ENCODE results near the gene ASIC3.

ASIC3 gene

DNA sequence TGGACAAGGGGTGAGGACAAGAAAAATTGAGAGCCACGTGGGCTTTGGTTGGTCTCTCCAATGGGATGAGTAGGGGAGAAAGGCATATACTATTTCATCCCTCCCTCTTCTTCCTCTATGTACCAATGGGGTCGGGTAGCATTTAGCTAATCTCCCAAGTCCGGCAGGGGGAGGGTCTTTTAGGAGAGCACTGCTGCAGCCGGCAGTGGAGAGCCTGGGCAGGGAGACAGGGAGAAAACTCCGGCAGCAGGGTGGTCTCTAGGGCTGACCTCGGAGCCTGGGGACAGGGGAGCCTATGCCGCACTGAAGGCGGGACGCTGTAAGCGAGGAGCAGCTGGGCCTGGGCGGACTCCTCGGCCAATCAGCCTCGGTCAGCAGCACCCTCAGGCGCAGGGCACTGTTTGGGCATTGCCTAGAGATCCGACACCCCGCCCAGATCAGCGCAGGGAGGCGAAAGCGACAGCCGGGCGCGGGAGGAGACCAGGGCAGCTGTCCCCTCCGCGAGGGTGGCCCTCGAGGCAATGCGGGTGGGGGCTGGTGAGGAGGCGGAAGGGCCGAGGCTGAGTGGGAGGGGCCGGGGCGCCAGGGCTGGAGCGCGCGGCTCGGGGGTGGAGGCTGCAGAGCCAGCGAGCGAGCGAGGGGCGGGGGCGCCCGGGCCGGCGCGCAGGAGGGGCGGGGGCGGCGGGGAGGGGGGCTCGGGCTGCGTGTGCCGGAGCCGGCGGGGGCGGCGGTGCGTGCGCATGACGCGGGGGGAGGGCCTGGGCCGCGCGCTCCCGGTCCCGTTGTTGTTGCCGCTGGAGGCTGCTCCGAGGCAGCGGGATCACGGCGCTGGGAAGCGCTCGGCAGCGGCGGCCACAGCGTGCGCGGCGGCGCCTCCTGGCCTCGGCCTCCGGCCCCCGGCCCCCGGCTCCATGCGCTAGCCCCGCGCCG is 37.6 kb downstream of the ASIC3 start, which contains the start of gene AGAP3:
AGAP3 (plus strand) TSS at position 785 of the 930 bp plus-strand sequence. CDS start 267 bp downstream, outside the sequence.
- peak; percentile 51 for DNase-seq (ENCODE audit: low read depth)

DNA sequence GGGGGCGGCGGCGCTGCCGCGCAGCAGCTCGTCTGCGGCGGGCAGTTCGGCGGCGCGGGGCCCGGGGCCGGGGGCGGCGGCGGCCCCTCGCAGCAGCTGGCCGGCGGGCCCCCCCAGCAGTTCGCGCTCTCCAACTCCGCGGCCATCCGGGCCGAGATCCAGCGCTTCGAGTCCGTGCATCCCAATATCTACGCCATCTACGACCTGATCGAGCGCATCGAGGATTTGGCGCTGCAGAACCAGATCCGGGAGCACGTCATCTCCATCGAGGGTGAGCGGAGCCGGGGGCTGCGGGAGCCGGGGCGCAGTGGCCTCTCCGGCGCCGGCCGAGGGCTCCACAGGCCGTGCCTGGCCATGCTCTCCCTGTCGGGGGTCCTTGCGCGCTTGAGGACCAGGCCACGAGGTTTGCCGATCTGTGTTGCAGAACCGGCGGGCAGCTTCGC is 38.5 kb downstream of the ASIC3 start:
- no peak for DNase-seq (ENCODE audit: low read depth)

DNA sequence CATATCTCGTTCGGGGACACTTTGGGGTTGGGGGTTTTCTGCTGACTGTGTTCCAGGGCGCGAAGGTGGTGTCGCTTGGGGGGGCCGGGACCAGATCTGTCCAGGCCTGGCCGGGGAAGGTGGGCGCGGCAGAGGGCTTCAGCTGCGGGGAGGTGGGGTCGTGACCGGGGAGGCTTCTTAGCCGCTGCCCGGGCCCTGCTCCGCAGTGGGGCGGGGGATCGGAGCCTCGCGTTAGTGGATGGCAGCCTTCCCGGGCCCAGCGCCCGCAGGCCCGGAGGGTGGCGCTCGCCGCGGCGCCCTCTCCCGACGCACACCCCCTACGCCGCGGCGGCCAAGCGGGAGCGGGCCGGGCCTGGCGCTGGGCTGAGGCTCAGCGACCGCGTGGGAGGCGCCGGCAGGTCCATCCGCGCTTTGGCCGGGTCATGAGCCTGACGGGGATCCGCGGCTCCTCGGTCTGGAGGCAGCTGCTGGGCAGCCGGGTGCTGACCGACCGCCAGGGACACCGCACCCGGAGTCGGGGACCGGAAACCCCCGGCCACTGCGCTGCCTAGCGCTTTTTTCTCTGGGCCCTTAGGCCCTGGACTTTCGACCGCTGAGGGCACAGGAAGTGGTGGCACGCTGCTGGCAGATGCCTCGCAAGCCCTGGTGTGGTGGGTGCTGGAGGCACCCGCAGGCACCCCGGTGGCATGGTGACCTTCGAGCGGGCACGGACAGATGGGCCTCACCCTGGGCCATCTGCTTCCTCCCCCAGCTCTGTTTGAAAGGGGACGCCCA is 39.1 kb downstream of the ASIC3 start:
- DNase-seq (ENCODE audit: low read depth) = no peak

DNA sequence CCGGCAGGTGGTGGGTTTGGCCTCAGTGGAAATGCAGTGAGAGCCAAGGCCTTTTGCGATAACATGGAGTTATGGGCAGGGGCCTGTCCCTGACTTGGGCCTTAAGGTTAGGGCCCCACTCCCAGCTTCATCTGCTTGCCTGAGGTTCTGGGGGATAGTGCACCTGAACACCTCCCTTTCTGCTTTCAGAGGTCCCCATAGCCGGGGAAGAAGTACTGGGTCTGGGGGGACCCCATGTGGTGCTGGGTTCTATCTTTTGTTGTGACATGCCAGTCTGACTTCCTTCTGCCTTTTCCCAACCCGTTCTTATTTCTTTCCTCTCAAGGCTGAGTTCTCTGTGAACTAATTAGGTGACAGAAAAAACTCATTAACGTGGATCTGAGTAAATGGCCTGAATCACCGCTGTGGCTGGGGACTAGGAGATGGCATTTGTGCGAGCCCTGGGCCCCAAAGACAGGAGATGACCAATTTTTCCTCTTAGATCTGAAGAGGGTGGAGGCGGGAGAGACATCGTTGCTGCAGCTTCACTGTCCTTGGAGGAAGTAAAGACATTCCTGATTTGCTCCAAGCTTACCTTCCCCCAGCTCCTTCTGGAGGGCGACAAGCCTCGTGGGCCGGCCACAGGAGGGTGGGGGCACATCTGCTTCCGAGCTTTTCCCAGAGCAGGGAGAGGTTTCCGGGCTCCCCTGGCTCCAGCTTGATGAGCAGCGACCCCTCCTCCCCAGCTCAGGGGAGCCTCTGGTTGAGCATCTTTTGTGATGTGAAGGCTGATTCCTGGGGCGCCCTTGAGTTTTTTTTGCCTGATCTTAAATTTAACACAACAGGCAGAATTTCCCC is 39.9 kb downstream of the ASIC3 start:
- no peak for DNase-seq (ENCODE audit: low read depth)

DNA sequence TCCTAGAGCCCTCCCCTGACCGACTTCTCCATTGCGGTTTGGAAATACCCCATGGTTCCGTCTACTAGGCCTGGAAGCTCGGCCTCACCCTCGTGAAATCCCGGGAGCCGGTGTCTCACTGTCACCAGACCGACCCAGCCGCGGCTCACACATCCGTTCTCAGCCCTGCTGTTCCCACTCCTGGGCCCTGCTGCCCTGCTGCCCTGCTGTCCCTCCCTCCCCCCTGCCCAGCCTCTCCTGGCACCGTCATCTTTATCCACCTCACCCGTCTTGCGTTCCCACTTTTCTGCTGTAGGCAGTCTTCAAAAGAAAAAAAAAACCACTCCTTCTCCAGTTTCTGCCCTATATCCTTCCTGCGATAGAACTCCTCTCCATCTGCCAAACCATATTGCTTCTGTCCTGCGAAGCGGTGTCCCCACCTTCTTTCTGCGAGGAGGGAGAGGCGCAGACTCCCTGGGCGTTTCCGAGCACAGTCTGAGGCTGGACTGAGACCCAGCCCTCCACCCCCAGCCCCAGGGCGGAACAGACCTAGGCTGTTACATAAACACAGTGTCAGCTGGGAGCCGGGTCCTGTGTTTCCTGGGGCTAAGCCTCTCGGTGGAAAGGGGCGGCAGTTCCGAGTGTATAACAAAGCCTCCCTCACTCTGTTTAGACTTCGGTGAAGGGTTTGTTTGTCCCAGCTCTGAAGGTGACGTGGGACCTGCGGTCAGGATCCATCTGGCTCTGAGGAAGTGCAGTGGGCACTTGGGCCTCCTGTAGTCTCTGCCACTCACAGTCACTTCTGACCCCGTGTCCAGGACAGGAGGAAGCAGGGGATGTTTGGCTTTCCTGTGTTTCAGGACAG is 40.7 kb downstream of the ASIC3 start:
- DNase-seq (ENCODE audit: low read depth) = no peak

DNA sequence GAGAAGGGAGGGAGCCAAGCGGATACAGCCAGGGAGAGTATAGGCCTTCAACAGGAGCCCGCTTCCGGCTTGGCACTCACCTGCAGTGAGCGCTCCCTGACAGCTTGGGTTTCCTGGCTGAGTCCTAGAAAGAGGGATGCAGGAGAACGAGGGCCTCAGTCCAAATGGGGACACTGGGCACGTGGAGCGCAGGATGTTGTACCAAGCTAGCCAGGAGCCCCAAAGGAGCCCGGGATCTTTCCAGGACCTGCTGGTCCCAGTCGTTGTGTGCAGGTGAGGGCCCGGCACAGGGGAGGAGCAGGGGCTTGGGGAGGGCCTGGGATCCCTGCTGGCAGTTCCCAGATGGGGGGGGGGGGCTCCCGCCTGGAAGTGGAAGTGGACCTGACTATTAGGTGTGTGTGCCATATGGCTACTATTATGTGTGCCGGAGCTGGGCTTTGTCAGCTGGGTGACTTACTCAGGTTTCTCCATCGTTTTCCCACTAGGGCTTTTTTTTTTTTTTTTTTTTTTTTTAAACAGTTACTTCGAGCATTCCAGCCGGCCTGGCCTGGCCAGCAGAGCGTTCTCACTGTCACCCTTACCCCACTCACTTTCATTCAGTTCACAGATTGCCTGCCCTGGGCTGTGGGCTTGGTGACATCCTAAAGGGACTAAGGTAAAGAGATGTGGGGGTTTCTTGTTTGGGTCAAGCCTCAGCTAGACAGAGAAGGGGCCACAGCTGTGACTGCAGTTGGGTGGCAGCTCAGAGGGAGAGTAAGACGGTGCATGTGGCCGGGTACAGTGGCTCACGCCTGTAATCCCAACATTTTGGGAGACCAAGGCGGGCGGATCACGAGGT is 41.8 kb downstream of the ASIC3 start:
- no peak for DNase-seq (ENCODE audit: low read depth)

DNA sequence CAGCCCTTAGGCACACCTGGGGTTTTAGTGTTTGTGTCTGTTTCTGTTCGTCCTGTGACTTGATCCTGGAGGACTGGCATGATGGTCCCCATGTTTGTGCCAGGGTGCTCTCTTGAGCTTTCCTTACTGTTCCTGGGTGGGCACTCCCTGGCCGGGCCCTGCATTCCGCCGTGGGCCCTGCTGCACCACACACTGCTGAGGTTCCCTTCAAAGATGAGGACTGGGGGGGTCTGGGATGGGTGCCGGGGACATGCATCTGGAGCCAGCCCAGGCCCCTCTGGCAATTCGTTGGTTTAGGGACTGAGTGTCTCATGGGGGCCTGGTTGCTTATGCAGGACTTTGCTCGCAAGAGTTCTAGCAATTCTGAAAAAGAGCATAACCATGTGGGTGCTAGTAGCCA is 42.7 kb downstream of the ASIC3 start:
- no peak for DNase-seq (ENCODE audit: low read depth)

DNA sequence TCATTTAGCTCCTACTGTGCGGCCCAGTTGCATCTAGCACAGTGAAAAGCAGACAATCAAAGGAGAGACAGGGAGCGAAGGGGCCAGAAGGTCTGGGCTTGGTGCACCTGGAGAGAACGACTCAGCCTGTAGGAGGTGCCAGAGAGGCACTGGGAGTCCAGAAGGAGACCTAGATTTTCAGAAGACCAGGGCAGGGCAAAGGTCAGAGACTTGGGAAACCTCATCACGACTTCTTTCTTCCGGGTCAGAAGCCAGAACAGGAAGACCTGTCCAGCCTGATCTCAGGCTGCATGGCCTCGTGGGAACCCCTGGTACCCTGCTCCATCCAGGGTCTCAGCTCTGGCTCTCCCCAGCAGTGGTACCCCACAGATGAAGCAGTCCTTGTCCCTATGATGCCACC is 43.1 kb downstream of the ASIC3 start:
- no peak for DNase-seq (ENCODE audit: low read depth)

DNA sequence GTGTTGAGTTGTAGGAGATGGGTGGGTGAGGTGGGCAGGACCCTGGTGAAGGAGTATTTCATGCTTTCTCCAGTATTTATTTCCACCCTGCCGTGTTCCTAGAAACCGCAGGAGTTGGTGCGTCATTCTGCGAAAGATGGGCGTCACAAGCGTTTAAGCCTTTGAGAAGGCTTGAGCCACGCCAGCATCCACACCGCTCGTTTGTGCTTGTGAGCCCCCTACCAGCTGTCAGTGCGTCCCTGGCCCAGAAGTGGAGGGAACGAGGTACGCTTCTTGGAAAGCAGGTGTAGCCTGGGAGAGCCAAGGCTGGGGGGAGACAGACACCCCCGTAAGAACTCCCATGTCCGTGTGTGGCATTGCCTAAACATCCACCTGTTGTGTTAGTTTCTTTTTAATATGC is 43.7 kb downstream of the ASIC3 start:
- no peak for DNase-seq (ENCODE audit: low read depth)

DNA sequence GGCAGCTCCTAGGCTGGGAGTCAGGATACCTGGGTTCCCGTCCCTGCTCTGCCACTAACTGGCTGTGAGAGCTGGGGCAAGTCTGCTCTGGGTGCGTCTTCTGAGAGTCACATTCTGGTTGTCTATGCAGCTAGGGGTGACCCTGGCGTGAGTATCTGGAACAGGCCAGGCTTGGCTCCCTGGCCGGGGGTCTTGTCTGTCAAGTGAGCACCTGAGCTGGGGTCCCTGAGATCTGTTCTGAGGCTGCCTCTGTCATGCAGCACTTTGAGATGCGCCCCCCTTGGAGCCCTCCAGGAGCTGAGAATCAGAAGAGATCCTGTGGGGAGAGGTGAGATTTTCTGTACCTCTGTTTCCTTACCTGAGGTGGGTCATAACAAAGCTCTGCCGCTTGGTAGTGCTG is 45.4 kb downstream of the ASIC3 start:
- no peak for DNase-seq (ENCODE audit: low read depth)

DNA sequence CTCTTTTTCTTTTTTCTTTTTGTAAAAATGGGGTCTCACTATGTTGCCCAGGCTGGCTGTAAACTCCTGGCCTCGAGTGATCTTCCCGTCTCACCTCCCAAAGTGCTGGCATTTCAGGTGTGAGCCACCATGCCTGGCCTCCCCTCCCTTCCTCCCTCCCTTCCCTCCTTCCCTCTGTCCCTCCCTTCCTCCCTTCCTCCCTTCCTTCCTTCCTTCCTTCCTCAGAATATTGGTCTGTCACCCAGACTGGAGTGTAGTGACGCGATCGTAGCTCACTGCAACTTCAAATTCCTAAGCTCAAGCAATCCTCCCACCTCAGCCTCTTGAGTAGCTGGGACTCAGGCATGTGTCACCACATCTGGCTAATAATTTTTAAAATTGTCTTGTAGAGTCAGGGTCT is 46.3 kb downstream of the ASIC3 start:
- DNase-seq (ENCODE audit: low read depth) = no peak

DNA sequence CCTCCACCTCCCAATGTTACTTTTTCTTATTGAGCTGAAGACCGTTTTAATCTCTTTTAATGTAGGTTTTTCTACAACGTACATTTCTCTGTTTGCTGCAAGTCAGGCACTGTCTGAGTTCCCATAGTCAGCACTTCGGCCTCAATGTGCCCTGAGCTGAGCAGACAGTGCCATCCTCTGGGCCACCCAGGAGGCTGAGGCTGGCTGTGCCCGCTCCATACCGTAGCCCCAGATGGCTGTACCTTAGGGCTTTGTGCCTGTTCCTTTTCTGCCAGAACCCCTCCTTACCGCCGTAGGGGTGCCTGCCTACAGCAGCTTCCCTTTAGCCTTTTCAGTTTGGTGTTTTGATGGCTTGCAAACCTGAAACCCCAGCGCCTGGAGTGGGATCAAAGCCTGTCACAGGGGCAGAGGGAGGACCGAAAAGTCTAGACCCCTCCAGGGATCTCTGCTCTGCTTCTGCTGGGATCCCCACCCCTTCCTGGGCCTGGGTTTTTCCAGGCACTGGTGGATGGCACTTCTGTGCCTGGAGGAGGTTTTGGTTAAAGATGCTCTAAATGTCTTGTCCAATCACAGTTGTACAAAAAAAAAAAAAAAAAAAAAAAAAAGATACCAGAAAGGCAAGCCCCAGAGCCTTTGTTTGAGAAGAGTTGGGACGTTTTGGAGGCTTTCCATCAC is 46.9 kb downstream of the ASIC3 start:
- no peak for DNase-seq (ENCODE audit: low read depth)

DNA sequence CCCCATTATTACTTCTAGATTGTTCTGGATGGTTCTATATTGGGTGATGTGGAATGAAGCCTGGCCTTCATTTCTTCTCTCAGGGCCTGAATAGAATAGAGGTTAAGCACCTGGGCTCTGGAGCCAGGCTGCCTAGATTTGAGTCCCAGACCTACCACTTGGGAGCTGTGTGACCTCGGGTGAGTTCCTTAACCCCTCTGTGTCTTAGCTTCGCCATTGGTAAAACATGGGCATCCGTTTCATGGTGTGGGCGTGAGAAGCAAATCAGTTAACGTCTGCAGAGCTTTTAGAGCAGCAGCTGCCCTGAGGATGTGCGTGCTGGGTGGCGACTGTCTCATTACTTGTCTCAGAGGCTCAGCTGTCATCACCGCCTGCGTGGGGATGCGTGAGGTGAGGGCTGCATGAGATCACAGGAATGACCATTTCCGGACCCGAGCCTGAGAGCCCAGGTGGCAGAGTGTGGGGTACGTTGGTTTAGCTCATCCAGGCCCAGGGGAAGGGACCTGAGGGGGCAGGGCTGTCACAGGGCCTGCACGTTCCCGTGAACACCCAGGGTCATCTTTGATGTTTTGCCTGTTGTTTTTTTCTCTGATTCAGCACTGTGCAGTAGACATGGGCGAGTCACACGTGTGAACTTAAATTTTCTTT is 47.6 kb downstream of the ASIC3 start:
- DNase-seq (ENCODE audit: low read depth) = no peak

DNA sequence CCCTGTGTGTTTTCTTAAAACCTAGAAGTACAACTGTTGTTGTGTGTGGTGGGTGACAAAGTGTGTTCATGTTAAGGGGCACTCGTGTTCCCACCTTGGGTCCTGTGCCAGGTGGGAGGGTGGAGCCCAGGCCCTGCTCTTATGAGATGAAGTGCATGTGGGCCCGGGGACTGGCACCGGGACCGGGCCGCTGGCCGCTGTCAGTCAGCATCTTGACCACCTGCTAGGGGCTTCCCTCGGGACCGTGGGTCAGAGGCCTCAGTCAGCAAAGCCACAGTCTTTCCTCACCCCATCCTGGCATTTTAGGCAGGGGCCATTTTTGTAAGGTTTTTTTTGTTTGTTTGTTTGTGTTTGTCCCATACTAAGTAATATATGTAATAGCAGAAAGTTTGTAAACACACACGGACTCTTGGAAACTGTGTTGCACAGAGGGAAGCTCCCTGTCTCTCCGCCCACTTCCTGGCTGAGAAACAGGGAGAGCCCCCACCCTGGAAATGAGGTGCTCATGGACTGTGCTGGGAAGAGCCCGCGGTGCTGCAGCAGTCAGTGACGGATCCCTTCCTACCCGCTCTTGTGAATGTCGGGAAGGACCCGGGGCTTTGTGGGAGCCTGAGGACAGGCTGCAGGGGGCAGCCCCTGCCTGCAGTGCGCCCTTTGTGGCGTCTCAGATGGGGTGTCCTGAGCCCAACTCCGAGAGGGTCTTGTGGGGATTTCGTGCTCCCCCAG is 51.3 kb downstream of the ASIC3 start:
- DNase-seq (ENCODE audit: low read depth) = no peak

DNA sequence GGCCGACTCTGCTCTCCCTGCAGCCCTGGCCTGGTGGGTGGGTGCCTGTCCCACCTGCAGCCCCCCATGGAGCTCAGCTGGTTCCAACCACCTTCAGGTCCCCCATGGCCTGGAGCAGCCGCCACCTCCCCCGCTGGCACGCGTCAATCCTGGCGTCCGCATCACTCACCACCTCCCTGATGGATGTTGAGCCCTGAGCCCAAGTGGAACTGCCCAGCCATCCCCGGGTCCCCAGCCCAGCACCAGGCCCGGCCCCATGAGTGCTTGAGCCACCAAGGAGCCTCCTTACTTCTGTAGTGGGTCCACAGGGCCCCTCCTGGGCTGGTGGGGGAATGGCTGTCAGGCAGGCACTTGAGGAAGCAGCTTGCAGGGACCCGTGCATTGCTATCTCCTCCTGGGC is 52.6 kb downstream of the ASIC3 start:
- DNase-seq (ENCODE audit: low read depth) = no peak

DNA sequence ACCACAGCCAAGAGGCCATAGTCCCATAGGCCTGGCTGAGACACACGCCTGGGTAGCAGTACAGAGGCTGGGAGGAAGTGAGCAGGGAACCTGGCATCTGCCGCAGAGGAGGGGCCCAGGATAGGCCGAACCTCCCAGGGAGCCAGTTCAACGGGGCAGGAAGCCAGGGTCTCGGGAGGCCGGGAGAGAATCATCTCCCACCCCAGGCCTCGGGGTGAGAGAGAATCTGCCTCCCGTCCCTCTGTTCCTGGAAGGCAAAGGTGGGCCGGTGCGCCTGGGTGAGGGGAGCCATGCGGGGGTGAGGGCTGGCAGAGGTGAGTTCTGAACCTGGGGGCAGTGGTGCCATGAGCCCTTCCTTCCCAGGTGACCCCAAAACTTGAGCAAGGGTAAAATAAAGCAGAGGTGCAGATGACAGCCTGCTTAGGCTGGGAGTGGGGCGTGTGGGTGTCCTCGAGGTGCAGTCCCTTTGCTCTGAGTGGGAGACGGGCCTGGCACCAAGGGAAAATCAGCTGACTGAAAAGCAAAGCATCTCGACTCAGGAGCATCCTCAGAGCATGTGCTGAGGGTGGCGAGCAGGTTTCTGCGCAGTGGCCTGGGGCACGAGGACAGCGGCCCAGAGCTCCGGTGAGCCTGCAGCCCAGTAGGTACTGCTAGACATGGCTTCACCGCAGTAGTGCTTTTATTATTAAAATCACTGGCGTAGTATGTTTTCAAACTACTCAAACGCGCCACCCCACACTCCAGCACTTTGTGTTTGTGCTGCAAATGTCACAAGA is 53.5 kb downstream of the ASIC3 start:
- no peak for DNase-seq (ENCODE audit: low read depth)
